ENCODE results near the gene ATP1A4. TPM values are rescaled to one million over a fixed set of nuclear protein-coding genes. Genes with fewer than 3 reads are reported as not detected.

Gene ATP1A4
- total RNA-seq, 6 experiments from 2014 or later = not detected

- peaks cover 14% of the 10 kb centered on the region for H3K27me3 Mint-ChIP-seq (ENCODE audit: insufficient read depth)
- H3K4me3 Mint-ChIP-seq = no peak overlapping the region
- 0 out of 2 replicates have a peak, but pooled peaks cover 6% of the 10 kb centered on the region for H3K4me1 Mint-ChIP-seq (ENCODE audit: low read depth)
These were observed 35.3 kb downstream of the ATP1A4 start for GRCh38 chr1:160186729-160187128.

GRCh38 chr1:160187407-160187806 is 36.0 kb downstream of the ATP1A4 start:
- Mint-ChIP-seq H3K27me3 (ENCODE audit: insufficient read depth) (peaks cover 13% of the 10 kb centered on the region), H3K4me3 (no peak overlapping the region), H3K4me1 (ENCODE audit: low read depth) (0 out of 2 replicates have a peak, but pooled peaks cover 6% of the 10 kb centered on the region), H3K36me3 (ENCODE audit: low read depth) (no peaks in the 10 kb centered on the region), H3K27ac (no peak overlapping the region), H3K9me3 (no peaks in the 10 kb centered on the region)
- no peak for DNase-seq
- no peak for TF ChIP-seq CTCF (IDR thresholded peaks at IDR 0.05)

More at GRCh38 chr1:160186729-160187128, 35.3 kb downstream of the ATP1A4 start:
- H3K9me3 Mint-ChIP-seq = no peaks in the 10 kb centered on the region
- no peak overlapping the region for H3K27ac Mint-ChIP-seq
- DNase-seq = no peak
- H3K36me3 Mint-ChIP-seq (ENCODE audit: low read depth) = no peaks in the 10 kb centered on the region
- TF ChIP-seq CTCF (IDR thresholded peaks at IDR 0.05) = no peak

GRCh38 chr1:160188341-160188740 is 36.9 kb downstream of the ATP1A4 start:
- Mint-ChIP-seq H3K4me3 (no peak overlapping the region), H3K27ac (no peak overlapping the region), H3K36me3 (ENCODE audit: low read depth) (no peaks in the 10 kb centered on the region), H3K27me3 (ENCODE audit: insufficient read depth) (peaks cover 13% of the 10 kb centered on the region), H3K9me3 (no peaks in the 10 kb centered on the region), H3K4me1 (ENCODE audit: low read depth) (0 out of 2 replicates have a peak, but pooled peaks cover 6% of the 10 kb centered on the region)
- TF ChIP-seq CTCF (IDR thresholded peaks at IDR 0.05) = no peak
- no peak for DNase-seq

- DNase-seq = no peak
- H3K4me1 Mint-ChIP-seq (ENCODE audit: low read depth) = 0 out of 2 replicates have a peak, but pooled peaks cover 6% of the 10 kb centered on the region
- no peak for TF ChIP-seq CTCF (IDR thresholded peaks at IDR 0.05)
- peaks cover 13% of the 10 kb centered on the region for H3K27me3 Mint-ChIP-seq (ENCODE audit: insufficient read depth)
- H3K27ac Mint-ChIP-seq = no peak within 1 kb of the TSS
- no peaks in the 10 kb centered on the region for H3K9me3 Mint-ChIP-seq
- no peak within 1 kb of the TSS for H3K4me3 Mint-ChIP-seq
- no peaks in the 10 kb centered on the region for H3K36me3 Mint-ChIP-seq (ENCODE audit: low read depth)
These were observed 38.5 kb downstream of the ATP1A4 start, which contains the start of gene CASQ1 for GRCh38 chr1:160189649-160190625. Gene CASQ1 (plus strand): TSS chr1:160190575. CDS start chr1:160190752, 177 bp downstream.

- H3K36me3 Mint-ChIP-seq (ENCODE audit: low read depth) = no peaks in the 10 kb centered on the region
- H3K4me1 Mint-ChIP-seq (ENCODE audit: low read depth) = 0 out of 2 replicates have a peak, but pooled peaks cover 6% of the 10 kb centered on the region
- H3K4me3 Mint-ChIP-seq = no peak overlapping the region
- peaks cover 9% of the 10 kb centered on the region for H3K27me3 Mint-ChIP-seq (ENCODE audit: insufficient read depth)
- no peak for TF ChIP-seq CTCF (IDR thresholded peaks at IDR 0.05)
- no peaks in the 10 kb centered on the region for H3K9me3 Mint-ChIP-seq
- H3K27ac Mint-ChIP-seq = no peak overlapping the region
- DNase-seq = no peak
These were observed 40.4 kb downstream of the ATP1A4 start for GRCh38 chr1:160191756-160192155.
